ENCODE measurements around the gene FDX2.

DNA sequence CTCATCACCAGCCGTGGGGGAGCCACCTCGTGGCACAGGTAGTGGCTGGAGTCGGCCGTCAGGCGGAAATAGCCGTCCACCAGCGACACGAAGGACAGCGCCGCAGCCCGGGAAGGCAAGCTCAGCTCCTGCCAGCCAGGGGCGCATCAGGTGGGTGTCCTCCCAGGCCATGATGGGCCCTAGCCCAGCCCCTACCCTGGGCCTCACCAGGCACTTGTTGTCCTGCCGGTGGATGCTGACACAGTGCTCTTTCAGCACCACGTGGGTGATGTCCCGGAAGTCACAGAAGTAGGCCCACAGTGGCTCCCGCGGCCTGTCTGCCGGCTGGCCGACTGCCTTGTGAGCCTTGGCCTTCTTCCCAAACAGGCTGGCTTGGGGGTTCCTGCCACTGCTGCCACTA lies 48.8 kb upstream of the FDX2 start:
- TF ChIP-seq, protein P1, sequence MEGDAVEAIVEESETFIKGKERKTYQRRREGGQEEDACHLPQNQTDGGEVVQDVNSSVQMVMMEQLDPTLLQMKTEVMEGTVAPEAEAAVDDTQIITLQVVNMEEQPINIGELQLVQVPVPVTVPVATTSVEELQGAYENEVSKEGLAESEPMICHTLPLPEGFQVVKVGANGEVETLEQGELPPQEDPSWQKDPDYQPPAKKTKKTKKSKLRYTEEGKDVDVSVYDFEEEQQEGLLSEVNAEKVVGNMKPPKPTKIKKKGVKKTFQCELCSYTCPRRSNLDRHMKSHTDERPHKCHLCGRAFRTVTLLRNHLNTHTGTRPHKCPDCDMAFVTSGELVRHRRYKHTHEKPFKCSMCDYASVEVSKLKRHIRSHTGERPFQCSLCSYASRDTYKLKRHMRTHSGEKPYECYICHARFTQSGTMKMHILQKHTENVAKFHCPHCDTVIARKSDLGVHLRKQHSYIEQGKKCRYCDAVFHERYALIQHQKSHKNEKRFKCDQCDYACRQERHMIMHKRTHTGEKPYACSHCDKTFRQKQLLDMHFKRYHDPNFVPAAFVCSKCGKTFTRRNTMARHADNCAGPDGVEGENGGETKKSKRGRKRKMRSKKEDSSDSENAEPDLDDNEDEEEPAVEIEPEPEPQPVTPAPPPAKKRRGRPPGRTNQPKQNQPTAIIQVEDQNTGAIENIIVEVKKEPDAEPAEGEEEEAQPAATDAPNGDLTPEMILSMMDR (IDR thresholded peaks at IDR 0.05; ENCODE audit: borderline replicate concordance, extremely low read depth, low read length, poor library complexity, severe bottlenecking): no peak
- no peak for TF ChIP-seq EZH2 (IDR thresholded peaks at IDR 0.05; ENCODE audit: borderline replicate concordance, low read depth, low read length, severe bottlenecking)

Data from DND-41 (cell line).